SU-DHL-6 (cell line): ENCODE measurements around the gene POU6F2.

Experiments used
- CTCF ChIP-seq: fragments of 200-600 bp; sonication (generic); IDR thresholded peaks from one replicate; pipeline ENCODE4 v1.5.1; 2017; ENCODE audit warnings: antibody characterized with exemption, mild to moderate bottlenecking, low read length, moderate library complexity; ENCODE audit not compliant: insufficient read depth, poor library complexity, severe bottlenecking
- EZH2phosphoT487 ChIP-seq: fragments of 200-600 bp; sonication (generic), shearing (Covaris generic); conservative IDR thresholded peaks from 2 replicates; pipeline ENCODE4 v1.6.1; 2018; ENCODE audit warnings: mild to moderate bottlenecking, antibody characterized with exemption, low read length, moderate library complexity, mixed read lengths

- TF ChIP-seq CTCF: no peak
- TF ChIP-seq EZH2phosphoT487: no peak
Observed at GRCh38 chr7:39043531-39043930, 65.8 kb downstream of the POU6F2 start.
